Posterior cingulate gyrus (tissue), 11 donors: Measurements from ENCODE around the gene MOCS1.

Experiments used
- DNase-seq, 10 donors: peaks; one replicate each; pipeline versions ENCODE4 v3.0.0 to v3.0.0-alpha.2; 2020 to 2021; ENCODE audit warnings: mixed read lengths in 3 of 10
- intact Hi-C: fragments of 100-400 bp; cut with DNase I; formaldehyde crosslinking; loops from one replicate; pipeline ENCODE4 v1.15.1; 2023

The MOCS1 gene

GRCh38 chr6:39884696-39885095 lies 49.6 kb downstream of the MOCS1 start:
- intact Hi-C loops, result loop anchor here (10.0 kb wide), 1 partner anchor 230 kb away; no protein-coding TSS in a partner anchor
- no peak for DNase-seq

GRCh38 chr6:39882531-39882899 lies 51.7 kb downstream of the MOCS1 start:
- DNase-seq, result peak in 4 of 10 donors; percentile 30 to 72 (median 41)
- intact Hi-C loops, result loop anchor here (10.0 kb wide), 1 partner anchor 228 kb away; no protein-coding TSS in a partner anchor

GRCh38 chr6:39881851-39882530 lies 52.3 kb downstream of the MOCS1 start:
- DNase-seq, result peak in 3 of 10 donors; percentile 16 to 77 (median 32)
- intact Hi-C loops, result loop anchor here (10.0 kb wide), 1 partner anchor 227 kb away; no protein-coding TSS in a partner anchor

- intact Hi-C loops, result loop anchor here (10.0 kb wide), 1 partner anchor 226 kb away; no protein-coding TSS in a partner anchor
- no peak for DNase-seq
Measured at GRCh38 chr6:39880594-39880993, 53.7 kb downstream of the MOCS1 start.

GRCh38 chr6:39879535-39879934 lies 54.7 kb downstream of the MOCS1 start:
- intact Hi-C loops, result no loop called here
- no peak for DNase-seq

- no peak for DNase-seq
- intact Hi-C loops, result no loop called here
Measured at GRCh38 chr6:39876826-39877225, 57.4 kb downstream of the MOCS1 start.

GRCh38 chr6:39876111-39876510 lies 58.2 kb downstream of the MOCS1 start:
- intact Hi-C loops, result no loop called here
- no peak for DNase-seq

GRCh38 chr6:39873439-39873838 lies 60.8 kb downstream of the MOCS1 start:
- intact Hi-C loops, result no loop called here
- DNase-seq, result no peak

- no peak for DNase-seq
Measured at GRCh38 chr6:39870950-39871349, 63.3 kb downstream of the MOCS1 start.

GRCh38 chr6:39867592-39867991 lies 66.7 kb downstream of the MOCS1 start:
- DNase-seq, result peak in 1 of 10 donors; percentile 57
- intact Hi-C loops, result loop anchor here (10.0 kb wide), 1 partner anchor 53 kb away; no protein-coding TSS in a partner anchor

More at GRCh38 chr6:39870950-39871349, 63.3 kb downstream of the MOCS1 start:
- intact Hi-C loops, result no loop called here

GRCh38 chr6:39865011-39865888 lies 69.0 kb downstream of the MOCS1 start:
- peak in 7 of 10 donors; percentile 49 to 92 (median 79) for DNase-seq
- intact Hi-C loops, result loop anchor here (10.0 kb wide), 1 partner anchor 50 kb away; no protein-coding TSS in a partner anchor

GRCh38 chr6:39861663-39862062 lies 72.6 kb downstream of the MOCS1 start:
- intact Hi-C loops, result loop anchor here (10.0 kb wide), 1 partner anchor 47 kb away; no protein-coding TSS in a partner anchor

GRCh38 chr6:39859025-39859424 lies 75.2 kb downstream of the MOCS1 start:
- no peak for DNase-seq
- intact Hi-C loops, result no loop called here

More at GRCh38 chr6:39861663-39862062, 72.6 kb downstream of the MOCS1 start:
- DNase-seq, result no peak

- DNase-seq, result no peak
- intact Hi-C loops, result no loop called here
Measured at GRCh38 chr6:39855356-39855995, 78.8 kb downstream of the MOCS1 start.
